ENCODE data around the gene ZNF774. TPM values are rescaled to one million over a fixed set of nuclear protein-coding genes. Genes with fewer than 3 reads are reported as not detected.

Gene ZNF774
- total and polyA plus RNA-seq, 4 donors: 0.19 to 1.0 (median 0.48) TPM

- peaks cover 2 to 6% (median 4%) of the 10 kb centered on the region in 4 donors for H3K4me1 ChIP-seq (ENCODE audit: control insufficient read depth in 4 of 4, insufficient read depth in 4 of 4, low read length in 3 of 4)
- TF ChIP-seq ZBTB33 (IDR thresholded peaks at IDR 0.05): no peak
- TF ChIP-seq HNF4G (IDR thresholded peaks at IDR 0.05): no peak
- no peak for TF ChIP-seq YY1 (IDR thresholded peaks at IDR 0.05)
- TF ChIP-seq REST (IDR thresholded peaks at IDR 0.05): no peak
- no peak for DNase-seq (ENCODE audit: low spot score)
- no peaks in the 10 kb centered on the region for H3K36me3 ChIP-seq (ENCODE audit: control insufficient read depth in 4 of 4, insufficient read depth in 3 of 4, low read depth in 1 of 4, low read length in 3 of 4)
- H3K27ac ChIP-seq (ENCODE audit: low read depth in 1 of 2, low read length in 2 of 2): peak overlapping the region; percentile 69 to 84
- H3K27me3 ChIP-seq (ENCODE audit: control insufficient read depth in 4 of 4, insufficient read depth in 4 of 4, low read length in 3 of 4): no peaks in the 10 kb centered on the region
- H3K4me3 ChIP-seq (ENCODE audit: low read depth in 1 of 3, low read length in 3 of 3): no peak overlapping the region
- peak overlapping the region in 1 of 2 donors; percentile 43 for H3K9ac ChIP-seq (ENCODE audit: low read depth in 1 of 2, low read length in 2 of 2)
- H3K9me3 ChIP-seq (ENCODE audit: control insufficient read depth in 4 of 4, low read length in 3 of 4): no peaks in the 10 kb centered on the region
Observed at GRCh38 chr15:90402223-90402622, 50.1 kb downstream of the ZNF774 start.

- Histone ChIP-seq H3K4me3 (ENCODE audit: low read depth in 1 of 3, low read length in 3 of 3) (no peak overlapping the region), H3K27ac (ENCODE audit: low read depth in 1 of 2, low read length in 2 of 2) (no peak overlapping the region), H3K9ac (ENCODE audit: low read depth in 1 of 2, low read length in 2 of 2) (no peak overlapping the region), H3K4me1 (ENCODE audit: control insufficient read depth in 4 of 4, insufficient read depth in 4 of 4, low read length in 3 of 4) (peaks cover 2 to 6% (median 4%) of the 10 kb centered on the region in 4 donors), H3K36me3 (ENCODE audit: control insufficient read depth in 4 of 4, insufficient read depth in 3 of 4, low read depth in 1 of 4, low read length in 3 of 4) (no peaks in the 10 kb centered on the region), H3K27me3 (ENCODE audit: control insufficient read depth in 4 of 4, insufficient read depth in 4 of 4, low read length in 3 of 4) (no peaks in the 10 kb centered on the region), H3K9me3 (ENCODE audit: control insufficient read depth in 4 of 4, low read length in 3 of 4) (no peaks in the 10 kb centered on the region)
- WGBS: 79% methylated on average over 3 of the region's 3 CpGs
- TF ChIP-seq HNF4A (conservative IDR thresholded peaks at IDR 0.05) (no peak), CTCF (IDR thresholded peaks at IDR 0.05; ENCODE audit: low read depth, low read length, missing input control) (no peak), RAD21 (IDR thresholded peaks at IDR 0.05) (no peak), HNF4G (IDR thresholded peaks at IDR 0.05) (no peak), FOXA2 (IDR thresholded peaks at IDR 0.05) (no peak), NR2F2 (IDR thresholded peaks at IDR 0.05) (no peak), MAX (IDR thresholded peaks at IDR 0.05) (no peak), FOXA1 (IDR thresholded peaks at IDR 0.05) (no peak), JUND (IDR thresholded peaks at IDR 0.05) (no peak), ZBTB33 (IDR thresholded peaks at IDR 0.05) (no peak), SP1 (IDR thresholded peaks at IDR 0.05) (no peak), RXRA (IDR thresholded peaks at IDR 0.05) (no peak), REST (IDR thresholded peaks at IDR 0.05) (no peak)
- no peak for DNase-seq (ENCODE audit: low spot score)
Observed at GRCh38 chr15:90402767-90403166, 50.7 kb downstream of the ZNF774 start.

Data from liver (tissue), 9 donors.